DOHH2 (cell line): Measurements from ENCODE around the gene TGFBRAP1.

ENCODE experiments used
- CTCF ChIP-seq: fragments of 200-600 bp; sonication (generic); IDR thresholded peaks from one replicate; pipeline ENCODE4 v1.5.1; 2014; ENCODE audit warnings: antibody characterized with exemption, mild to moderate bottlenecking, low read depth, low read length; ENCODE audit not compliant: poor library complexity, severe bottlenecking
- EZH2phosphoT487 ChIP-seq: fragments of 200-600 bp; sonication (generic); IDR thresholded peaks from 2 replicates; pipeline ENCODE4 v1.6.1; 2017; ENCODE audit warnings: borderline replicate concordance, mild to moderate bottlenecking, antibody characterized with exemption, low read length, moderate library complexity, mixed read lengths

- TF ChIP-seq EZH2phosphoT487 (no peak), CTCF (no peak)
Observed at GRCh38 chr2:105330681-105331375, 1.3 kb upstream of the TGFBRAP1 start.
